Measurements from ENCODE around the gene FAM53A. TPM values are rescaled to one million over a fixed set of nuclear protein-coding genes. Genes with fewer than 3 reads are reported as not detected.

The FAM53A gene
- total and polyA plus RNA-seq, 2 of the 13 experiments (the other 11 are each of a cell fraction or from before 2014, with no cell fraction given) = 0.48 to 1.1 TPM

GRCh38 chr4:1712216-1713002 lies 28.3 kb upstream of the FAM53A start, which contains the start of gene SLBP (continued):
- TF ChIP-seq, protein P1, sequence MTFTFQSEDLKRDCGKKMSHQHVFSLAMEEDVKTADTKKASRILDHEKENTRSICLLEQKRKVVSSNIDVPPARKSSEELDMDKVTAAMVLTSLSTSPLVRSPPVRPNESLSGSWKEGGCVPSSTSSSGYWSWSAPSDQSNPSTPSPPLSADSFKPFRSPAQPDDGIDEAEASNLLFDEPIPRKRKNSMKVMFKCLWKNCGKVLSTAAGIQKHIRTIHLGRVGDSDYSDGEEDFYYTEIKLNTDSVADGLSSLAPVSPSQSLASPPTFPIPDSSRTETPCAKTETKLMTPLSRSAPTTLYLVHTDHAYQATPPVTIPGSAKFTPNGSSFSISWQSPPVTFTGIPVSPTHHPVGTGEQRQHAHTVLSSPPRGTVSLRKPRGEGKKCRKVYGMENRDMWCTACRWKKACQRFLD (CRISPR knock-in tag; IDR thresholded peaks at IDR 0.05; ENCODE audit: borderline replicate concordance) = peak; percentile 97
- peak; percentile 84 for TF ChIP-seq TRIM24 (CRISPR knock-in tag; IDR thresholded peaks at IDR 0.05)
- peak; percentile 99 for TF ChIP-seq ZNF280B (CRISPR knock-in tag; IDR thresholded peaks at IDR 0.05; ENCODE audit: borderline replicate concordance)
- TF ChIP-seq, protein P2, sequence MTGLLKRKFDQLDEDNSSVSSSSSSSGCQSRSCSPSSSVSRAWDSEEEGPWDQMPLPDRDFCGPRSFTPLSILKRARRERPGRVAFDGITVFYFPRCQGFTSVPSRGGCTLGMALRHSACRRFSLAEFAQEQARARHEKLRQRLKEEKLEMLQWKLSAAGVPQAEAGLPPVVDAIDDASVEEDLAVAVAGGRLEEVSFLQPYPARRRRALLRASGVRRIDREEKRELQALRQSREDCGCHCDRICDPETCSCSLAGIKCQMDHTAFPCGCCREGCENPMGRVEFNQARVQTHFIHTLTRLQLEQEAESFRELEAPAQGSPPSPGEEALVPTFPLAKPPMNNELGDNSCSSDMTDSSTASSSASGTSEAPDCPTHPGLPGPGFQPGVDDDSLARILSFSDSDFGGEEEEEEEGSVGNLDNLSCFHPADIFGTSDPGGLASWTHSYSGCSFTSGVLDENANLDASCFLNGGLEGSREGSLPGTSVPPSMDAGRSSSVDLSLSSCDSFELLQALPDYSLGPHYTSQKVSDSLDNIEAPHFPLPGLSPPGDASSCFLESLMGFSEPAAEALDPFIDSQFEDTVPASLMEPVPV (CRISPR knock-in tag; IDR thresholded peaks at IDR 0.05) = peak; percentile 99
- TF ChIP-seq, protein P3, sequence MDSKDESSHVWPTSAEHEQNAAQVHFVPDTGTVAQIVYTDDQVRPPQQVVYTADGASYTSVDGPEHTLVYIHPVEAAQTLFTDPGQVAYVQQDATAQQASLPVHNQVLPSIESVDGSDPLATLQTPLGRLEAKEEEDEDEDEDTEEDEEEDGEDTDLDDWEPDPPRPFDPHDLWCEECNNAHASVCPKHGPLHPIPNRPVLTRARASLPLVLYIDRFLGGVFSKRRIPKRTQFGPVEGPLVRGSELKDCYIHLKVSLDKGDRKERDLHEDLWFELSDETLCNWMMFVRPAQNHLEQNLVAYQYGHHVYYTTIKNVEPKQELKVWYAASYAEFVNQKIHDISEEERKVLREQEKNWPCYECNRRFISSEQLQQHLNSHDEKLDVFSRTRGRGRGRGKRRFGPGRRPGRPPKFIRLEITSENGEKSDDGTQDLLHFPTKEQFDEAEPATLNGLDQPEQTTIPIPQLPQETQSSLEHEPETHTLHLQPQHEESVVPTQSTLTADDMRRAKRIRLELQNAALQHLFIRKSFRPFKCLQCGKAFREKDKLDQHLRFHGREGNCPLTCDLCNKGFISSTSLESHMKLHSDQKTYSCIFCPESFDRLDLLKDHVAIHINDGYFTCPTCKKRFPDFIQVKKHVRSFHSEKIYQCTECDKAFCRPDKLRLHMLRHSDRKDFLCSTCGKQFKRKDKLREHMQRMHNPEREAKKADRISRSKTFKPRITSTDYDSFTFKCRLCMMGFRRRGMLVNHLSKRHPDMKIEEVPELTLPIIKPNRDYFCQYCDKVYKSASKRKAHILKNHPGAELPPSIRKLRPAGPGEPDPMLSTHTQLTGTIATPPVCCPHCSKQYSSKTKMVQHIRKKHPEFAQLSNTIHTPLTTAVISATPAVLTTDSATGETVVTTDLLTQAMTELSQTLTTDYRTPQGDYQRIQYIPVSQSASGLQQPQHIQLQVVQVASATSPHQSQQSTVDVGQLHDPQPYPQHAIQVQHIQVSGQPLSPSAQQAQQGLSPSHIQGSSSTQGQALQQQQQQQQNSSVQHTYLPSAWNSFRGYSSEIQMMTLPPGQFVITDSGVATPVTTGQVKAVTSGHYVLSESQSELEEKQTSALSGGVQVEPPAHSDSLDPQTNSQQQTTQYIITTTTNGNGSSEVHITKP (CRISPR knock-in tag; IDR thresholded peaks at IDR 0.05; ENCODE audit: low read depth) = peak; percentile 98
- peak; percentile 54; the same call in 1 of the 2 replicates for TF ChIP-seq AKAP8 (CRISPR knock-in tag; IDR thresholded peaks at IDR 0.05)
- TF ChIP-seq TBX3 (IDR thresholded peaks at IDR 0.05; ENCODE audit: borderline replicate concordance) = peak; percentile 59; the same call in 1 of the 2 replicates
- no peak for TF ChIP-seq ZNF460 (CRISPR knock-in tag; IDR thresholded peaks at IDR 0.05; ENCODE audit: borderline replicate concordance)
- no peak for TF ChIP-seq EHMT2 (IDR thresholded peaks at IDR 0.05; ENCODE audit: borderline replicate concordance, low read depth, low read length)
- TF ChIP-seq, protein P4, sequence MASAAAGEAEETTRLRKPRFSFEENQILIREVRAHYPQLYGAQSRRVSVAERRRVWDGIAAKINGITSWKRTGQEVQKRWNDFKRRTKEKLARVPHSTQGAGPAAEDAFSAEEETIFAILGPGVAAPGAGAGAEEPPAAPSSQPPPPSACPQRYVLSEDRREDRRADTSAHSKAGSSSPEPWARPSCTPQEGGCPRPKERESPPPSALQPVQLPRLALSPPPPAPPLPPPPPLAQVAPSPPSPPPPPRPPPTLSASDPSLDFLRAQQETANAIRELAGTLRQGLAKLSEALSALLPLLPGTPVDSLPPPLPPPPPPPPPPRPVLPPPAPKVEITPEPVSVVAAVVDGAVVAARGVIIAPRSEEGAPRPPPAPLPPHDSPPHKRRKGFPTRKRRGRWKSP (CRISPR knock-in tag; IDR thresholded peaks at IDR 0.05) = peak; percentile 95
- peak; percentile 94; the same call in 1 of the 2 replicates for TF ChIP-seq ARHGAP35 (CRISPR knock-in tag; IDR thresholded peaks at IDR 0.05; ENCODE audit: borderline replicate concordance)
- TF ChIP-seq MAFK (conservative IDR thresholded peaks at IDR 0.05 in 1 of 2, IDR thresholded peaks at IDR 0.05 in 1 of 2; ENCODE audit: low read length in 2 of 2) = no peak
- peak; percentile 88 for TF ChIP-seq ZBTB10 (CRISPR knock-in tag; IDR thresholded peaks at IDR 0.05; ENCODE audit: borderline replicate concordance)
- TF ChIP-seq ZNF619 (CRISPR knock-in tag; IDR thresholded peaks at IDR 0.05) = no peak

All from HepG2 (cell line).